ENCODE measurements around the gene PALD1.

PALD1 gene

DNA sequence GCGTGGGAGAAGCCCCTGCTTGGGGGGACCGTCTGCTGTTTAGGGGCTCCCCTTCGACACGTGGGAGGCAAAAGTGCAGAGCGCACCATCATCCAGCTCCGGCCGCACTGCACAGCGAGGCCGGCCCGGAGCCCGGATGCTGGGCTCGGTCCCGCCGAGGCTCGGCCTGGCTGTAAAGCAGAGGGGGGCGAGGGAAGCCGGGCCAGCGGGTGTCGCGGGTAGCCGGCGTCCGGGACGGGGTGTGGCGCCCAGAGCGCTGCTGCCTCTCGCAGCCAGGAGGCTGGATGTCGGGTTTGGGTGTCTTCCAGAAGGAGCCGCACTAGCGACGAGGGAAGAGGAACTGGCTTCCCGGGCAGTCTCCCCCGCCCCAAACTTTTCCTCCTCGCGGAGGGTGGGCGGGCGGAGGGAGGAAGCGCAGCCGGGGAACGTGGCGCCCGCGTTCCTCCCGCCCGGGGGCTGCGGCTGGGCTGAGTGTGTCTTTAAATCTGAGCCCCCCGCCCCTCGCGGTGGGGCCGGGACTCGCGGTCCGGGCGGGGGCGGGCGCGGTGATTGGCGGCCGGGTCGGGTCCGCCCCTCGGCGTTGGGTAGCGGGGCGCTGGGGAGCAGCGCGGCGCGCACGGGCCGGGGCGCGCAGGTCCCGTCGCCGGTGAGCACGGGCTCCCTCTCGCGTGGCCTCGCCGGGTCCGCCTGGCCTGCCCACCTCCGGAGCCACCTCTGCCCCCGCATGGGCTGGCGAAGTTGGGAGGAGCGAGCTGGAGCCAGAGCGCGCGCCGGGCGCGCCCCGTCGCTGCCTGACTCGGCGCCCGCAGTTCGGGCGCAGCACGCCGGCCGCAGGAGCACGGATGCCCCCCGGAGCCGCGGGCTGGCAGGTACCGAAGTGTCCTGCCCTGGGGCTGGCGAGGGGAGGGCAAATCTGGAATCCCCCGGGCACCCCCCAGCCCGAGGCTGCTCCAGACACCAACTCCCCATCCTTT, at the start of gene PALD1:
PALD1 (plus strand) TSS at position 577 of the 974 bp plus-strand sequence. CDS start 47,185 bp downstream, outside the sequence.
- peak in 2 of 3 experiments; percentile 22 to 50 for DNase-seq (ENCODE audit: low read depth in 3 of 3)

DNA sequence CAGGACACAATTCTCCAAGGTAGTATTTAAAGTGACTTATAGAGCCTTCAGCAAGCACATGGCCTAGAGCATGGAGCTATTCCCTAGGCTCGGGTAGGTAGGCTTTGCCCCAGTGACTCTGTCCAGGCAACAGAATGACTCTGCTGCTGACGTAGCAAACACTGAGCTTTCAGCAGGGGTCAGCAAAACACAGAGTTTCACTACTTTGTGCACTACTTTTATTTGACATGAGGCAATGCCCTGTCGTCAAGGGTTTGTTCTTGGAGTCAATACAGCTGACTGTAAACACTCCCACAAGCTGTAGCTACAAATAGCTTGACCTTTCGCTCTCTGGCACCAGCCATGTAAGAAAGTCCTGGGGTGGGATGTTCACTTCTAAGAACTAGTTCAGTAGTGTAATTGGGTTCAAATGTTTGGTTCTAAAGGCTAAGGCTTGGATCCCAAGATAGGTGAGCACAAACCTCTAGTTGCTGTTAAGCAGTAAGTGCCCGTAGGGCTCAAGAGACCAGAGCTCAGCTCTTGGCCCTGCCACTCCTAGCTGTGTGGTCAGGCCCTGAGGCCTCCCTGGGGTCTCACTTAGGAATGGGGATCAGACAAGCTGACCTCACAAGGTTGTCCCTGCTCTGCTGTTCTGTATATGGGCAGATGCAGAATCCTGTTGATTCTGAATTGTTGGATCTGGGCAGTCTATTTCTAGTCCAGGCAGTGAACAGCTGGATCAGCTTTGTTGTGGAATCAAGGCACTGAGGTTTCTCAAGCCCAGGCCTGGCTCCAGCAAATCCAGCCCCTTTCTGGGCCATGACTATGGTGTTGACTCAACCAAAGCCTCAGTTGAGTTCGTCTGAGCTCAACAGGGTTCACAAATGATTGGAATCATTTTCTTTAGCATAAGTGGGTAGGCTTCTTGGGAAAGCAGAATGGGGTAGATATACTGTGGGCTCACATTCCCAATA, 47.8 kb upstream of the PALD1 start:
- DNase-seq (ENCODE audit: low read depth in 3 of 3), result no peak

DNA sequence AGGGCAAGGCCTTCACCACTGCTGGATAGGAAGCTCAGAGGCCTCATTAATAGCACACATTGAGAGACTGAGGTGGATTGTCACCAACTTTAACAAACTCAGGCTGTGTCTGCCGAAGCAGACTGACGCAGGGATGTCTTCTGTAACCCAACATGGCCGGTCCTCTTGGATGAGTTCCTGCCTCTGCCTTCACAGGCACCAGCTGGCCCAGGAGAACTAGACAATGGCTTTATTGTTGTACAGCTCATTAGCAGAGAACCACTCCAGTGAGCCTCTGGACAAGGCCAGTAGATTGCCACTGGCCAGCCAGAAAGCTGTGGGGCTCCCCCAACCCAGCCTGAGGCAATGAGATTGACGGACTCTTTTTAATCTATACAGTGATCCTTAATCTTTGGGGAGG, 46.5 kb upstream of the PALD1 start:
- no peak for DNase-seq (ENCODE audit: low read depth in 3 of 3)

DNA sequence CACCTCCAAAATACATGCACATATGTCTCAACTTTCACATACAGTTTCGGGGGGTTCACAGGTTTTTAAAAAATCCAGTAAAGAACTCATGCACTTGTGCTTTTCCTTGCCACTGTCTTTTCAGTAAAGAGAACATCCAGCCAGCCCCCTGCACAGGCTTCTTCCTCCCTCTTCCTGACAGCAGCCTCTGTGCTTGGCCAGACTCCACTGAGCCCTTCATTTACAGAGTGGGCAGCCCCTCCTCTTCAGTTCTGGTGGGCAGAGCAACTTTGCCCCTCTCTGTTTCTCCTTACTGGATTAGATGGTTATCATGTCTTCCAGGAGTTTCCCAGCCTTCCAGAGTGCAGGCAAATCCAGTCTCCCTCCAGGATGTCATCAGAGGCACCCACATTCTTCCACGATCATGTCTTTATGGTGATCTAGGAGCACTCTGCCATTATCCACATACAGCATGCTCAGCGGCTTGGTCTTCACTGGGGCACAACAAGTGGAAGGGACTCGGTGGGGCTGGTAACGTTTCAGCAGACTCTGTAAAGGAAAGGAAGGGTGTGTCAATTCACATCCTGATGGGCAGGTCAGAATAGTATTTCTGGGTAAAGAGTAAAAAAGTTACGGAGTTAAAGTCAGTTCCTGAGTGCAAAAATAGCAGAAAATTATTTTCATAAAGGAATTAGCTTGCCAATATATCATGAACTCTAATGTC, 45.9 kb upstream of the PALD1 start:
- no peak for DNase-seq (ENCODE audit: low read depth in 3 of 3)

DNA sequence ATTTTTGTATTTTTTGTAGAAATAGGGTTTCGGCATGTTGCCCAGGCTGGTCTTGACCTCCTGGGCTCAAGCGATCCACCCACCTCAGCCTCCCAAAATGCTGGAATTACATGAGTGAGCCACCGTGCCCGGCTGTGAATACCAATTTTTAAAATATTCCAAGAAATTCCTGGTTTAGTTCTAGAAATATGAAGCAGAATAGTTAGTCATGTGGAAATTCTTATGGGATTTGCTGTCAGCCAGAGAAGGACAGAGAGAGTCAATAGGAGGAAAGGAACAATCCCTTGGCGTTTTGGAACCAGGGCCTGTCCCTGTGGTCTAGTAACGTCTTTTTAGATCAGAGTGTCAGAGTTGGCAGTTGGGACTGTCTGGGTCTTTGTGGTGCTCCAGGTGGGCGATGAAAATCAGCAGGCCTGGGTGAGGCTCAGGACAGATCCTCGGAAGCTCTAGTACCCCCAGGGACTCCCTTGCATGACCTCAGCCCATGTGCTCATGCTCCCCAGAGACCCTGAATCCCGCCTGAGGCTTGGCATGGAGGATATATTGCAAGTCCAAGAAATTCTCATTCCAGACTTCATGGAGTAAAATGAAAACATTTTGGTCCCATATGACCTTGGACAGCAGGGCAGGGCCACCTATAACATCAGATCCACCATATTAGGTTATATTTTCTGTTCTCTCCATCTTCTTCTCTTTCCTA, 44.8 kb upstream of the PALD1 start:
- no peak for DNase-seq (ENCODE audit: low read depth in 3 of 3)

DNA sequence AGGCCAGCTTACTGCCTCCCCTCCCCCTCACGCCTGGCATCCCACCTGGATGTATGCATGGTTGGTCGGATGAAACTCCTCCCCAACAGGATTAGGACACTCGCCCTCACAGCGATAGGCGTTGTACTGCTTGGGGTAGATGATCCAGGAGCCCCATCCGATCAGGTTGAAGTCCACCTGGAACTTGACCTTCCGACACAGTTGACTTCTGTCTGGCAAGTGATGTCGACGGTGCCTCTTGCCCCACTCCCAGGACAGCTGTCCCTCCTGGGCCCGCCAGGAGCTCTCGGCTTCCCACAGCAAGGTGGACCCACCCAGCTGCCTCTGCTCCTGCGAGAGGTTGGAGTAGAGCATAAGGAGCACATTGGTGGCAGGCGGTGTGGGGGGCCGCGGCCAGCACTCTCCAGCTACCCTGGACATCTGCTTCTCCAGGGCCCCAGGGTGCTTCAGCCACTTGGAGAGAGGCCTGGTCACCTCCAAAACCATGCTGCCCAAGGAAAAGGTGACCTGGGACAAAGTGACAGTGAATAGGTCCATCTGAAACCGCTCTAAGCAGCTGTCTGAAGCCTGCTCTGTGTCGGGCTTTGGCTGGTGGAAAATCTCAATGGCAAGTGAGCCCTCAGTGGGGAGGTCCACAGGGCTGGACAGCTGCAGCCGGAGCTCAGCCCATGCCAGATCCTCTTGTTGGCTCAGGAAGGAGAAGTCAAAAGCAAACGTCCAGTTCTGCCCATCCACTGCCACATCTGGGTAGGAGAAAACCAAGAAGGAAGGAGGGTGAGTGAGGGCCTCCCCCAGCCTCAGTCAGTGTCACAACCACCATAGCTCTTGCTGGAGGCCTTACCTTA, 43.1 kb upstream of the PALD1 start:
- DNase-seq (ENCODE audit: low read depth in 3 of 3), result no peak

DNA sequence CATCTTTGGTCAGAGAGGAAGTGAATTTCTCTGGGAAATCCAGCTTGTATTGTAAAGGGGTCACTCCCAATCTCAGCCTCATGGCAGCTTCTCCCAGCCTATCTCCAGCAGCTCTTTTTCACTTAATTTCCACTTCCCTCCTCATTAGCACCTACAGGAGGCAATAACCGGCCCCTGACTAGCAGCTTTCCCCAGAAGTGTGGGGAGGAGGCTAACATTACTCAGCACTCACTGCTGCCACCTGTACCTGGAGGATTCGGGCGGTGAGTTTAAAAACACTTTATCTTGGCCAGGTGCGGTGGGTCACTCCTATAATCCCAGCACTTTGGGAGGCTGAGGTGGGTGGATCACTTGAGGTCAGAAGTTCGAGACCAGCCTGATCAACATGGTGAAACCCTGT, 40.8 kb upstream of the PALD1 start:
- no peak for DNase-seq (ENCODE audit: low read depth in 3 of 3)

DNA sequence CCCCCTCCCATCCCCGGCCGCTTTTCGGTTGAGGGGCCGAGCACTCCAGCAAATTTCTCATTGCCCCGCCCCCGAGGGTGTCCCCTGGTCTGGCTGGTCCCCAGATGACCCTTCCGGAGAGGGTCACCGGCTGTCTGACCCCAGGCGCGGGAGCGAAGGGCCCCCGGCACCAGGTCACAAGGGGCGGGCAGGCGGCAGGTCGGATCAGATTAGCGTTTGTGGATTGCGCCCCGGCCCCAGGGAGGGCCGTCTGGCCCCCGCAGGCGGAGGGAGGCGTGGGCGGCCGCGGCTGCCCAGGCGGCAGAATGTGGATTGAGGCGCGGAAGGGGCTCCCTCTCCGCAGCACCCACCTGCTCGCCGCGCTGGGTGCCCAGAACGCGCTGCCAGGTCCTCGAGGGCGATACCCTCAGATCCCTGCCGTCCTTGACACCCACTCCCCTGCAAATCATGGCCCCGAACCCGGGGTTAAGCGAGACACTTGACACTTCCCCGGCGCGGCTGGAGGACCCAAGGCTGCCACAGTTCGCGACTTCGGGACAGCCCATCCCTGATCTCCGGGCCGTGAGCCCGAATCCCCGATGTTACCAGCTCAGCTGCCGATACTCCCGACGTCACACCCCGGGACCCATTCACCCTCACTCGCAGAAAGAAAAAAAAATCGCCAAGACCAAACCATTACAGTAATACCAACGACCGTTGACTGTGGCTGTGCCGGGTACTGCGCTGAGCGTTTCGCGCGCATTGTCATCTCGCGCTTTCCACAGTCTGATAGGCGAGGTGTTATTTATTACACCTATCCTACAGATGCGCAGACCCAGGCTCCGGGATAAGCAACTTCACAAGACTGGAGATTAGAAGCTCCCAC, 38.0 kb upstream of the PALD1 start:
- DNase-seq (ENCODE audit: low read depth in 3 of 3), result no peak

DNA sequence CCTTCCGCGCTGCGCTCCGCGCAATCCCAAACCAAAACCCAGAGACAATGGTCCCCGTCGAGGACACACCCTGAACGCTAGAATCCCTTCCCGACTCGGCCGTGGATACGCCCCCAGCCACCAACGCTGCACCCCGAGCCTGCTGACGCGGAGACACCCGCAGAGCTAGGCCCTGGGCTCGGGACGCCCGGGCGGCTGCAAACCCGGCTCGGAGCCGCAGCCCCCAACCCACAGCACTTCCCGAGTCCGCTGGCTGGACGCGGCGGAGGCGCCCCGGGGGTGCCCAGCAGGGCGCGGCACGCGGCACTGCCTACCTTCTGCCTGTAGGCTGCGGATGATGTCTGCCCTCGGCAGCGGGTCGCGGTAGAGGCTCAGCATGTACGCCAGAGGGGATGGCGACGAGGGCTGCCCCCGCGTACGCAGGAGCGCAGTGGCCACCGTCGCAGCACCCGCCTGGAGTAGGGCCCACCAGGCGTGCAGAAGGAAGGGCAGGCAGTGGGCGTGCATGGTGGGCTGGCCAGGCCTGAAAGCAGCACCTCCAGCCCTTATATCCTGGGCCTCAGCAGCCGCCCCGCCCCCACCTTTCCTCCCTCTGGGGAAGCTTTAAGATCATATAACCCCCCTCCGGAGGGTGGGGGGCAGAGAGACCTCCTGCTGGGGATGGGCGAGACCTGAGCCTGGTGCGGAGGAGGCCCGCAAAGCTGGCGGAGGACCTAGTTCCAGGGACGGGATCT, 37.2 kb upstream of the PALD1 start, which contains the start of gene NODAL:
NODAL (minus strand) TSS at position 521 of the 734 bp plus-strand sequence; CDS start at position 507, 14 bp downstream.
- no peak for DNase-seq (ENCODE audit: low read depth in 3 of 3)

DNA sequence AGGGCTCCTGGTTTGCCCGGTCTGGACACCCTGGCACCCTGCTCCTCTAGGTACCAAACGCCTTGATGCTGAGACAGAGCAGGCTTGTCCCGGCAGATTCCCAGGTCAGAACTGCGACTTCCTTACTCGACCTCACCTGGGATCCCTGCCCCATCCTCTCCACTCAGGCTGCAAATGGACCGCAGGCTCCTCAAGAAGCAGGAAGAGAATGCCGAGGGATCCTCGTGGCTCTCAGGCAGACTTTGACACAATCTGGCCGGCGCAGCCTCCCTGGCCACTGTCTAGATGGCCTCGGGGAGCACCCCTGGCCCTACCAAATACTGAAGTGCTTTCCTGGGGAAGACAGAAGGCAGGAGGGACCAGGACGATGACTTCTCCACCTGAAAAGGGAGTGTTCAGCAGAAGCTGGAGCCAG, 36.7 kb upstream of the PALD1 start:
- no peak for DNase-seq (ENCODE audit: low read depth in 3 of 3)

DNA sequence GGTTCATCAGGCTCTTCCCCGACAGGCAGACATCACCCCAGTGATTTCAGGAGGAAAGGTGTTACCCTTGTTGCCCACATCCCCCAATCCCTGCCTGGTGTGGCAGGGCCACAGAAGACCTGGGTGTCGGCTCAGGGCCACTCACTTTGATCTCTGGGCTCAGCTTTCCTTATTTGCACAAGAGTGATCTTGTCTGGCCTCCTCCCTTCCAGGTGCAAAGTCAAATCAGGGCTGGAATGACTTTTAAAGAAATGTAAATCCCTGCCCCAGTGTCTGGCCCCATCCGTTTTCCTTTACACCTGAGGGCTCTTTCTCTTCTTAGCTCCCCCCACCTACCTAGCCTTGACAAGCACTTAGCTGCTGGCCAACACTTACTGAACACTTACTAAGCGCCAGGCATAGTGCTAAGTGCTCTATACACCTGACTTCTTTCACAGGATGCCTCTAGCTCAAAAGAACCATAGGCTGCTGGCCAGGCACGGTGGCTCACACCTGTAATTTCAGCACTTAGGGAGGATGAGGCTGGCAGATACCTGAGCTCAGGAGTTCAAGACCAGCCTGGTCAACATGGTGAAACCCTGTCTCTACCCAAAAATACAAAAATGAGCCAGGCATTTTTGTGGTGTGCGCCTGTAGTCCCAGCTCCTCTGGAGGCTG, 36.1 kb upstream of the PALD1 start:
- no peak for DNase-seq (ENCODE audit: low read depth in 3 of 3)

DNA sequence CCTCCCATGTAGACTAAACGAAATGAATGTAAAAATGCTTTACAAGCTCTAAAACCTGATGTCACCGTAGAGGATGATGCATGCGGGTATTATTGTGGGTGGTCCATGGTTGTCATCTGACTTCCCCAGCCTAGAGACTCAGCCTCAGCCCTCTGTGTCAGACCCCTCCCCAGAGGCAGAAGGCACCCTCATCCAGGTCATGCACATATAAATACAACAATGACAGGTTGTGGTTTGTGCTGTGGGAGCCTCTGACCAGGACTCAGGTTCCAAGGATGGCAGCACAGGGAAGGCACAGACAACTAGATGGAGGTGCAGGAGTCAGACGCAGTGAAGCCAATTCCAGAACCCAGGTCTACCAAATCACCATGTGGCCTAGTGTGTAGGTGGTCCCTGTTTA, 33.8 kb upstream of the PALD1 start:
- DNase-seq (ENCODE audit: low read depth in 3 of 3), result no peak

DNA sequence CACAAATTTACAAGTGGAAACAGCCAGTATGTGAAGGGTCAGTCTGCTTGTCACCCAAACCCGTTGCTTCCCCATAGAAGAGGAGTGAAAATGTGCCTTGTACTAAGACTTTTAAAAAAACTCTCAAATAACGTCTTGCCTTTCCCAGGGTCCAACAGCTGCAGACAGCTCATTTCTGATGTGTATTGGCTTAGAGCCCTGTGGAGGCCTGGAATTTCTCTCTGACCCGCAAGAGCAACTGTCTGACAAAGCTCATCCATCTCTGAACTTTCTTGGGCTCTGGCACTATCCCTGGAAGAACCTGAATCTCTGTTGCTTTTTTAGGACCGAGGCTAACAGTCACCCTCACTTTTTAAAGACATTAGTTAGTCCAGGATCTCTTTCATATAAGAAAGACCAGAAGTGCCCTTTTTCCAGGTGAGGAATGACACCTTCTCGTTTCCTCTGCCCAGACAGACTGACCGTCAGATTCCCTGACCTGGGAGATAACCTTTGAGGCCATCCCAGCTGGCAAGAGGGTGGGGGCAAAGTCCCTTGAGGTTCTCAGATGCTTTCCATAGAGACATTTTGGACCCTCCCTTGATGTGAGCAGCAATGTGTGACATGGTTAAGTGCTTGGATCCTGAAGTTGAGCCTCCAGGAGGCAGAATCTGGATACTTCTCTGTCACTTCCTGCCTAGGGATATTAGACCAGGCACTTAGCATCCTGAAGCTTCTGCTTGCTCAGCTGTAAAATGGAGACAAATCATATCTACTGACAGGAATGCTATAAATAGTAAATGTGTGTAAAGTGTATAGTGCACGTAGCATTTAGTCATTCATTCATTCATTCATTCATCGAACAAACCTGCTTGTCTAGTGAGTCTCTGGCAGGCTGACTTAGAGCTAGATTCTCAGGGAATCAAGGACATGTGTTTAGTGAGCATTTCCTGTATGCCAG, 32.6 kb upstream of the PALD1 start:
- no peak for DNase-seq (ENCODE audit: low read depth in 3 of 3)

DNA sequence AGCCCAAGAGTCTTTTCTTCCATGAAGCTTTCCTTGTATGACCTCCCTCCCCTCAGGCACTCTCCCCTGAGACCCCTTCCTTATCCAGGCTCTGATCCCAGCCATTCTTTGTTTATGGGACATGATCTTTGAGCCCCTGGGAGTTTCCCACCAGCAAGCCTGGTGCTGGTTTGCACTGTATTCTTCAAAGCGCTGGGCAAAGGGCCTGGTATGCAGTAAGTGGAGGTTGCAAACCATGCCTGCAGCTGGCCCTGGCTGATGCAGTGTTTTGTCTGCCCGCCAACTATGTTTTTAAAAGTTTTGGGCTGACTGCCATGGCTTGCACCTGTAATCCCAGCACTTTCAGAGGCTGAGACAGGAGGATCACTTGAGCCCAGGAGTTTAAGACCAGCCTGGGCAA, 30.3 kb upstream of the PALD1 start:
- DNase-seq (ENCODE audit: low read depth in 3 of 3), result no peak

DNA sequence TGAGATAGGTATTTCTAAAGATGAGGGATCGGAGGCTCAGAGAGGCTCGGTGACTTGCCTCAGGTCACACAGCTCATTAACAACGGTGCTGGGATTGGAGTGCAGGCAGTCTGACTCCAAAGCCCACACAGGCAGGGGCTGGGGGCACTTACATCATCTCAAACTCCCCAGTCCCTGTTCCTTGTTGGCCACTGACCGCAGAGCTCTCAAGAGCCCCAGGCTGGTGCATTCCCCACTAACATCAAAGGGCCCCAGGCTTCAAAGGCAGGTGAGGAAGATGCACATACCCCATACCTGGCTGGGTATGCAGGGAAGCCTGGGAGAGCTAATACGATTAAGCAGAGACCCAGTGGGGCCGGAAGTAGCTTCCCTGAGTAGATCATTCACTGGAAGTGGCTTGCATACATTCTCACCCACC, 23.3 kb upstream of the PALD1 start:
- DNase-seq (ENCODE audit: low read depth in 3 of 3), result no peak

DNA sequence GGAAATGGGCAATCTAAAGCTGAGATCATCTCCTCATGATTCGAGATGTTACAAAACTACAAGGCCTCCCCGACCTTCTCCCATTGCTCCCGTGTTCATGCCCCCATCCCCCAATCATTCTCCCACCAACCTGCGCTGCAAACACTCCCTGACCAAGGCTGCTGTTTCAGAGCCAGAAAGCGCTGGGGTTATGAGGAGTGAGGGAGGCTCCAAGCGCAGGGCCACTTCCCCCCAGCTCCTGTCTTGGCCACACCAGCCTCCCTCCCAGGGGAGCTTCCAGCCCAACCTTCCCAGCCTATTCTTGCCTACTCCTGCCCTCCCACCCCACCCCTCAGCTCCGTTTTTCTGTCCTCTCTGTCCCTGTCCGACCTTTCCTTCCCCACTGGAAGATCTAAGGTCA, 22.4 kb upstream of the PALD1 start:
- DNase-seq (ENCODE audit: low read depth in 3 of 3), result no peak

Data from stimulated activated CD4-positive, alpha-beta T cell treated with anti-CD3 and anti-CD28 coated beads, TNF-alpha, amount 100 ng/mL, for 24 hours (primary cell).